ENCODE measurements around the gene DMC1.

DNA sequence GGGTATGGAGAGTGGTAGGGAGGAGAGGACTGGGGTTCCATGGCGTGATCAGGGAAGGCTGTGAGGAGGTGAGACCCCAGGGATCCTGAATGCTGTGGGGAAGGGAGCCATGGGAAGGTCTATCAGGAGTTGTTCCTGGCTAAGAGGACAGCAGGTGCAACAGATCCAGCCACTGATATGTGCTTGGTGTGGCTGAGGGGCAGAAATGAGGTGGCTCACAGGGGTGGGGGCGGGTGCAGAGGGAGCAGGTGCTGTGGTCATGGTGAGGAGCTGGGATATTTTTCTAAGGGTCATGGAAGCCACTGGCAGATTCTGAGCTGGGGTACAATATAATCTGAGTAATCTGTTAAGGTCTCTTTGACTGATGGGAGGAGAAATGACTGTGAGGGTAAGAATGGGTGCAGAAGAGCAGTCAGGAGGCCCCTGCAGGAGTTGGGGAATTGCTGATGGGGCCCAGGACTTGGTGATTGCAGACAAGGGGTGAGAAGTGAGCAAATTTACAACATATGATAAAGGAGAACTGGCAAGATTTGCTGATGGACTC, 31.3 kb upstream of the DMC1 start:
- TF ChIP-seq, protein P1, sequence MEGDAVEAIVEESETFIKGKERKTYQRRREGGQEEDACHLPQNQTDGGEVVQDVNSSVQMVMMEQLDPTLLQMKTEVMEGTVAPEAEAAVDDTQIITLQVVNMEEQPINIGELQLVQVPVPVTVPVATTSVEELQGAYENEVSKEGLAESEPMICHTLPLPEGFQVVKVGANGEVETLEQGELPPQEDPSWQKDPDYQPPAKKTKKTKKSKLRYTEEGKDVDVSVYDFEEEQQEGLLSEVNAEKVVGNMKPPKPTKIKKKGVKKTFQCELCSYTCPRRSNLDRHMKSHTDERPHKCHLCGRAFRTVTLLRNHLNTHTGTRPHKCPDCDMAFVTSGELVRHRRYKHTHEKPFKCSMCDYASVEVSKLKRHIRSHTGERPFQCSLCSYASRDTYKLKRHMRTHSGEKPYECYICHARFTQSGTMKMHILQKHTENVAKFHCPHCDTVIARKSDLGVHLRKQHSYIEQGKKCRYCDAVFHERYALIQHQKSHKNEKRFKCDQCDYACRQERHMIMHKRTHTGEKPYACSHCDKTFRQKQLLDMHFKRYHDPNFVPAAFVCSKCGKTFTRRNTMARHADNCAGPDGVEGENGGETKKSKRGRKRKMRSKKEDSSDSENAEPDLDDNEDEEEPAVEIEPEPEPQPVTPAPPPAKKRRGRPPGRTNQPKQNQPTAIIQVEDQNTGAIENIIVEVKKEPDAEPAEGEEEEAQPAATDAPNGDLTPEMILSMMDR (IDR thresholded peaks at IDR 0.05) = no peak
- TF ChIP-seq POLR2AphosphoS5 (IDR thresholded peaks at IDR 0.05; ENCODE audit: insufficient read depth in 1 of 2, low read depth in 1 of 2) = no peak
- TF ChIP-seq POLR2A (IDR thresholded peaks at IDR 0.05) = no peak

Measured in vagina (tissue), 2 donors.